ENCODE measurements around the gene KRTAP12-3. TPM values are rescaled to one million over a fixed set of nuclear protein-coding genes. Genes with fewer than 3 reads are reported as not detected.

The KRTAP12-3 gene
- polyA plus RNA-seq, 1 of the 3 experiments (the other 2 are of a cell fraction) = not detected

DNA sequence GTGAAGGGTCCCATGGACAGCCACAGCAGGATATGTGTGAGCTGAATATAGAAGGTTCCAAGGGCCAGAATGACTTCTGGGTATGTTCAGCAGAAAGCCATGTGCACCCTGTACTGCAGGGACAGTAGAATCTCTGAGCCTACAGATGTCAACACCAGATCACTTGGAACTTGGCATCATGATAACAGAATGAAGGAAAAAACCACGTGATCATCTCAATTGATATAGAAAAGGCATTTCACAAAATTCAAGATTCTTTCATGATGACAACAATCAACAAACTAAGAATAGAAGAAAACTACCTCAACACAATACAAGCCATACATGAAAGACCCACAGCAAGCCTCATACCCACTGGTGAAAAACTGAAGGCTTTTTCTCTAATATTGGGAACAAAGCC lies 9.9 kb downstream of the KRTAP12-3 start:
- Histone ChIP-seq H3F3A (replicated peaks; ENCODE audit: insufficient read depth) (no peaks in the 10 kb centered on the region), H3K27me3 (ENCODE audit: insufficient read depth) (no peaks in the 10 kb centered on the region; the same call in 1 of the 2 replicates), H3K9me3 (0 out of 2 replicates have a peak, but pooled peaks cover 7% of the 10 kb centered on the region), H3K9me2 (0 out of 2 replicates have a peak, but pooled peaks cover under 1% of the 10 kb centered on the region), H3K79me2 (ENCODE audit: insufficient read depth) (no peaks in the 10 kb centered on the region), H3K27ac (ENCODE audit: low read depth in 2 of 2, low read length in 1 of 2) (no peak overlapping the region), H3K36me3 (replicated peaks in 1 of 2; ENCODE audit: control insufficient read depth in 1 of 2, insufficient read depth in 2 of 2, low read length in 1 of 2) (no peaks in the 10 kb centered on the region), H4K20me1 (ENCODE audit: insufficient read depth) (no peaks in the 10 kb centered on the region), H3K9ac (no peak overlapping the region), H3K4me3 (ENCODE audit: low read depth in 2 of 2, low read length in 1 of 2) (no peak overlapping the region), H3K4me1 (ENCODE audit: control insufficient read depth in 1 of 2, insufficient read depth in 2 of 2, low read depth in 1 of 2, low read length in 1 of 2) (peaks cover 0 to 3% of the 10 kb centered on the region in 2 experiments; a peak in 1 of 4 replicates), H2AFZ (ENCODE audit: low read depth) (no peak overlapping the region), H3K4me2 (no peak overlapping the region)
- DNase-seq = no peak
- ChIA-PET POLR2A (no interaction called here), CTCF (no interaction called here)
- WGBS (ENCODE audit: low lambda C conversion rate) = 0% methylated on average over 1 of the region's 1 CpG
- TF ChIP-seq YY1 (IDR thresholded peaks at IDR 0.05; ENCODE audit: low read depth) (no peak), FOSL2 (IDR thresholded peaks at IDR 0.05; ENCODE audit: borderline replicate concordance, low read depth) (no peak), RXRA (IDR thresholded peaks at IDR 0.05; ENCODE audit: borderline replicate concordance, low read depth) (no peak), GATA2 (CRISPR knock-in tag; IDR thresholded peaks at IDR 0.05) (no peak), SMC3 (IDR thresholded peaks at IDR 0.05; ENCODE audit: low read depth, low read length) (no peak), SIN3A (IDR thresholded peaks at IDR 0.05; ENCODE audit: borderline replicate concordance, low read depth, low read length) (no peak), RCOR1 (IDR thresholded peaks at IDR 0.05; ENCODE audit: low read length) (no peak), GABPA (IDR thresholded peaks at IDR 0.05; ENCODE audit: low read depth) (no peak), TCF12 (IDR thresholded peaks at IDR 0.05) (no peak), EZH2phosphoT487 (IDR thresholded peaks at IDR 0.05; ENCODE audit: borderline replicate concordance, low read depth) (no peak), FOXJ3 (CRISPR knock-in tag; IDR thresholded peaks at IDR 0.05) (no peak), ELF1 (IDR thresholded peaks at IDR 0.05) (no peak), POLR2AphosphoS5 (IDR thresholded peaks at IDR 0.05; ENCODE audit: low read depth, low read length) (no peak), EP300 (IDR thresholded peaks at IDR 0.05; ENCODE audit: borderline replicate concordance in 1 of 2, low read depth in 1 of 2, low read length in 1 of 2) (no peak)
- TF ChIP-seq, protein P1, sequence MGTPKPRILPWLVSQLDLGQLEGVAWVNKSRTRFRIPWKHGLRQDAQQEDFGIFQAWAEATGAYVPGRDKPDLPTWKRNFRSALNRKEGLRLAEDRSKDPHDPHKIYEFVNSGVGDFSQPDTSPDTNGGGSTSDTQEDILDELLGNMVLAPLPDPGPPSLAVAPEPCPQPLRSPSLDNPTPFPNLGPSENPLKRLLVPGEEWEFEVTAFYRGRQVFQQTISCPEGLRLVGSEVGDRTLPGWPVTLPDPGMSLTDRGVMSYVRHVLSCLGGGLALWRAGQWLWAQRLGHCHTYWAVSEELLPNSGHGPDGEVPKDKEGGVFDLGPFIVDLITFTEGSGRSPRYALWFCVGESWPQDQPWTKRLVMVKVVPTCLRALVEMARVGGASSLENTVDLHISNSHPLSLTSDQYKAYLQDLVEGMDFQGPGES (IDR thresholded peaks at IDR 0.05; ENCODE audit: low read depth, low read length) = no peak
- TF ChIP-seq, protein P2, sequence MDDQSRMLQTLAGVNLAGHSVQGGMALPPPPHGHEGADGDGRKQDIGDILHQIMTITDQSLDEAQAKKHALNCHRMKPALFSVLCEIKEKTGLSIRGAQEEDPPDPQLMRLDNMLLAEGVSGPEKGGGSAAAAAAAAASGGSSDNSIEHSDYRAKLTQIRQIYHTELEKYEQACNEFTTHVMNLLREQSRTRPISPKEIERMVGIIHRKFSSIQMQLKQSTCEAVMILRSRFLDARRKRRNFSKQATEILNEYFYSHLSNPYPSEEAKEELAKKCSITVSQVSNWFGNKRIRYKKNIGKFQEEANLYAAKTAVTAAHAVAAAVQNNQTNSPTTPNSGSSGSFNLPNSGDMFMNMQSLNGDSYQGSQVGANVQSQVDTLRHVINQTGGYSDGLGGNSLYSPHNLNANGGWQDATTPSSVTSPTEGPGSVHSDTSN (IDR thresholded peaks at IDR 0.05) = no peak
- TF ChIP-seq, protein P3, sequence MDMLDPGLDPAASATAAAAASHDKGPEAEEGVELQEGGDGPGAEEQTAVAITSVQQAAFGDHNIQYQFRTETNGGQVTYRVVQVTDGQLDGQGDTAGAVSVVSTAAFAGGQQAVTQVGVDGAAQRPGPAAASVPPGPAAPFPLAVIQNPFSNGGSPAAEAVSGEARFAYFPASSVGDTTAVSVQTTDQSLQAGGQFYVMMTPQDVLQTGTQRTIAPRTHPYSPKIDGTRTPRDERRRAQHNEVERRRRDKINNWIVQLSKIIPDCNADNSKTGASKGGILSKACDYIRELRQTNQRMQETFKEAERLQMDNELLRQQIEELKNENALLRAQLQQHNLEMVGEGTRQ (IDR thresholded peaks at IDR 0.05; ENCODE audit: borderline replicate concordance, low read depth, low read length) = no peak

All from SK-N-SH (cell line).